Measurements from ENCODE around the gene PABPC1L. TPM values are rescaled to one million over a fixed set of nuclear protein-coding genes. Genes with fewer than 3 reads are reported as not detected.

PABPC1L gene
- total RNA-seq, 6 experiments from 2014 or later: 8.7 to 40.2 (median 27.7) TPM

DNA sequence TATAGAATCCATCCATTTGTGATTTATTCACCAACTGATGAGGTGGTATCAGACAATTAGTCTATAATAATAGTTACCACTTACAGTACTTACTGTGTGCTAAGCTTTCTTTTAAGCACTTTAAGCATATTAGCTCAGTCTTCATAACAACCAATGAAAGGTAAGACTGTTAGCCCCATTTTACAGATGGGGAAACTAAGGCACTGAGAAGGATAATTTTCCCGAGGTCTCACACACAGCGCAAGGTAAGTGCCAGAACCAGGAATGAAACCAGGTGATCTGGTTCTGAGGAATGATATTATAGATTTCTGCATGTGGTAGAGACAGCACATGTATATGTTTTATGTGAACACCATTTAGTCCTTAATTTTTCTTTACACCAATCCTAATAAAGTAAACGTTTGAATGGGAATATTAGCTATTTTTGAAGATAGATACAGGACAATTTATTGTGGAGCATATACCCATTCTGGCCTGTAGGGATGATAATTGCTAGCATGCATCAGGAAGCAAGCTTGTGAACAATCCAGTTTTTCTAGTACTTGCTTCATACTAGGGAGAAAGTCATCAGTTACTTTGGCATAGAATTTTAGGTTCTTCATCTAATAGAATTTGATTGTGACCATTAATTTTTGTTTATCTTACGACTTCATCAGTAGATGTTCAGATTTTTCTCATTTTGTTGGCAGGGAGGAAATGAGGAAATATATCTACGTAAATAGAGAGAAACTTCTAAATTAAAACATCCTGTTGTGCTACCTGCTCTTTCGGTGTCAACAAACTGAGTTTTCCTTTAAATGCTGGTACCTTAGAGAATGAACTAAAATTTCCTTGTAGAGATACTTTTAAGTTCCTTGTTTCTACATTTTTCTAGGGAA is 21.4 kb upstream of the PABPC1L start:
- H3K27ac ChIP-seq: no peak overlapping the region

DNA sequence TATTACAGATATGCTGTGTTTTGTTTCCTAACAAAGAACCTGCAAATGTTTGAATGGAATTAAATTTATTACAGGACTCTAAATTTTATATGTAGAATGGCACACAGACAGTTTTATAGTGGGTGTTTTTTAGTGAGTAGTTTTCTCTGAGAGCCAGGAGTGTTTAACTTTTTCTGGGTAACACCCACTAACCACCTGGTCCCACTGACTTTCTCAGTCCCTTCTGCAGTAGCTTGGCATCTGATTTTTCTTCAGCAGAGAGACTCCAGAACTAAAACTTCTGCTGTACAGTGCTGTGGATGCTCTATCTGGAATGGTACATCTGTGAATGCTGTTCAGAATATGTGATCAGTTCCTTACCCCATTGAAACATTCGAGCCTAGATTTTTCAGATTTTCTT is 18.0 kb upstream of the PABPC1L start:
- DNase-seq: no peak
- Histone ChIP-seq H3K4me1 (peaks cover 0 to 43% (median 22%) of the 10 kb centered on the region in 4 donors), H3K4me3 (no peak overlapping the region), H3K27ac (no peak overlapping the region), H3K27me3 (no peaks in the 10 kb centered on the region), H3K36me3 (no peaks in the 10 kb centered on the region), H3K9me3 (no peaks in the 10 kb centered on the region)
- TF ChIP-seq POLR2A (IDR thresholded peaks at IDR 0.05): no peak
- TF ChIP-seq, protein P1, sequence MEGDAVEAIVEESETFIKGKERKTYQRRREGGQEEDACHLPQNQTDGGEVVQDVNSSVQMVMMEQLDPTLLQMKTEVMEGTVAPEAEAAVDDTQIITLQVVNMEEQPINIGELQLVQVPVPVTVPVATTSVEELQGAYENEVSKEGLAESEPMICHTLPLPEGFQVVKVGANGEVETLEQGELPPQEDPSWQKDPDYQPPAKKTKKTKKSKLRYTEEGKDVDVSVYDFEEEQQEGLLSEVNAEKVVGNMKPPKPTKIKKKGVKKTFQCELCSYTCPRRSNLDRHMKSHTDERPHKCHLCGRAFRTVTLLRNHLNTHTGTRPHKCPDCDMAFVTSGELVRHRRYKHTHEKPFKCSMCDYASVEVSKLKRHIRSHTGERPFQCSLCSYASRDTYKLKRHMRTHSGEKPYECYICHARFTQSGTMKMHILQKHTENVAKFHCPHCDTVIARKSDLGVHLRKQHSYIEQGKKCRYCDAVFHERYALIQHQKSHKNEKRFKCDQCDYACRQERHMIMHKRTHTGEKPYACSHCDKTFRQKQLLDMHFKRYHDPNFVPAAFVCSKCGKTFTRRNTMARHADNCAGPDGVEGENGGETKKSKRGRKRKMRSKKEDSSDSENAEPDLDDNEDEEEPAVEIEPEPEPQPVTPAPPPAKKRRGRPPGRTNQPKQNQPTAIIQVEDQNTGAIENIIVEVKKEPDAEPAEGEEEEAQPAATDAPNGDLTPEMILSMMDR (IDR thresholded peaks at IDR 0.05): no peak
- 67% methylated on average over 1 of the region's 1 CpG for WGBS (ENCODE audit: insufficient coverage, low coverage, low lambda C conversion rate, missing lambda C conversion rate)
- intact Hi-C loops (cut with DNase I): no loop called here
- no peak for ATAC-seq

More for the DNA sequence above, 21.4 kb upstream of the PABPC1L start:
- ATAC-seq (no peak), DNase-seq (no peak)
- no peaks in the 10 kb centered on the region for H3K27me3 ChIP-seq
- WGBS (ENCODE audit: insufficient coverage, low coverage, low lambda C conversion rate, missing lambda C conversion rate): 50% methylated on average over 6 of the region's 6 CpGs
- H3K9me3 ChIP-seq: no peaks in the 10 kb centered on the region
- peak overlapping the region in 1 of 3 donors; percentile 0 for H3K4me3 ChIP-seq
- TF ChIP-seq POLR2A (IDR thresholded peaks at IDR 0.05): no peak
- TF ChIP-seq, protein P1 (IDR thresholded peaks at IDR 0.05): peak in 3 of 4 donors; percentile 11 to 30 (median 12)
- H3K4me1 ChIP-seq: peaks cover 0 to 41% (median 15%) of the 10 kb centered on the region in 4 donors
- intact Hi-C loops (cut with DNase I): no loop called here
- H3K36me3 ChIP-seq: no peaks in the 10 kb centered on the region

DNA sequence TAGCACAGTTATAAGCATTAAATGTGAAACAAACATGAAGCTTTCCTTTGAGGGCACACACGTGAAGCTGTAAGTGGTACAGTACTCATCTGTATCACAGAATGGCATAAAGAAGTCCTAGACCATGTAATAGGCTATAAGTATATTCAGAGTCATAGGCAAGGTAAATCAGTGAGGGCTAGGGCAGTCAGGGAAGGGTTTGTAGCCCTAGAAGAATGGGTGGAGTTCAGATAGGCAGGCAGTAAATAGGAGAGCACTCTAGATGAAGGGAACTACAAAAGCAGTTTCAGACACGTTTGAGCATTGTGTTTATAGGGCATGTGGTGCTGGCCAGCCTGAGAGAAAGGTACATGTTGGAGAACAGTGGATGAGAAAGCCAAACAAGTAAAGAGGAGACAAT is 14.9 kb upstream of the PABPC1L start:
- TF ChIP-seq, protein P1 (IDR thresholded peaks at IDR 0.05): no peak
- no peak for TF ChIP-seq POLR2A (IDR thresholded peaks at IDR 0.05)
- Histone ChIP-seq H3K27ac (no peak overlapping the region), H3K36me3 (no peaks in the 10 kb centered on the region), H3K4me1 (peaks cover 0 to 23% (median 13%) of the 10 kb centered on the region in 4 donors), H3K9me3 (no peaks in the 10 kb centered on the region), H3K4me3 (no peak overlapping the region), H3K27me3 (no peaks in the 10 kb centered on the region)
- DNase-seq (no peak), ATAC-seq (no peak)
- 51% methylated on average over 2 of the region's 2 CpGs for WGBS (ENCODE audit: insufficient coverage, low coverage, low lambda C conversion rate, missing lambda C conversion rate)
- intact Hi-C loops (cut with DNase I): no loop called here

DNA sequence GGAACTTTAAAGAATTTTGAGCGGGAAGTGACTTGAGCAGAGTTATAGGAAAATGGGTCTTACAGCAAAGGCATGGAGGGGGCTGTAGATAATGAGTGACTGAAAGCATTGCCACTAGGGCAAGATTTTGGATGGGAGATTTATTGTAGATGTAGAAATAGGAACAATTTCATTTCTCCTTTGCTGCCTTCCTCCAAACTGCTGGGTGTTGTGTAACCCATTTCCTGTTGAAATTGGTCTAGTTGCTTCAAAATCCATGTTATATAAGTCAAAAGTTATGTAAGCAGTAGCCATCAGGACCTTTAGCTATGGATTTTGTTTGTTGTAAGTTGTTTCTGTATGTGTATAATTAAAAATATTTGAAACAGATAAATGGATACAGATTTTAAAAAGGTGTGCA is 13.3 kb upstream of the PABPC1L start:
- DNase-seq (no peak), ATAC-seq (peak in 3 of 4 donors; percentile 49 to 67 (median 55))
- no peaks in the 10 kb centered on the region for H3K27me3 ChIP-seq
- peak overlapping the region in 1 of 3 donors; percentile 25 for H3K27ac ChIP-seq
- intact Hi-C loops (cut with DNase I): no loop called here
- H3K4me3 ChIP-seq: no peak overlapping the region
- no peak for TF ChIP-seq POLR2A (IDR thresholded peaks at IDR 0.05)
- TF ChIP-seq, protein P1 (IDR thresholded peaks at IDR 0.05): no peak
- H3K36me3 ChIP-seq: peaks cover 0 to 2% (median 0%) of the 10 kb centered on the region in 4 donors
- H3K4me1 ChIP-seq: peaks cover 0 to 21% (median 13%) of the 10 kb centered on the region in 4 donors
- H3K9me3 ChIP-seq: no peaks in the 10 kb centered on the region
- WGBS (ENCODE audit: insufficient coverage, low coverage, low lambda C conversion rate, missing lambda C conversion rate): 50% methylated on average over 1 of the region's 1 CpG
